Activated CD4-positive, alpha-beta T cell treated with anti-CD3 and anti-CD28 coated beads, Interleukin-10, Interleukin-2, amounts not matched to agents 100 ng/mL and 50 ng/mL, durations not matched to agents 16 hours and 8 hours (primary cell): ENCODE measurements around the gene MRPL53.
A peak's percentile ranks its signal among the peaks of the same experiment; 100 is the strongest.
"Not testable (repeated sequence)": the region's sequence is repeated elsewhere in the genome, so short reads cannot be mapped to it uniquely, and the experiment has no call there.

ENCODE experiments used
- DNase-seq: peaks from one replicate; pipeline ENCODE4 v3.0.0-alpha.2; 2020

MRPL53 gene

DNA sequence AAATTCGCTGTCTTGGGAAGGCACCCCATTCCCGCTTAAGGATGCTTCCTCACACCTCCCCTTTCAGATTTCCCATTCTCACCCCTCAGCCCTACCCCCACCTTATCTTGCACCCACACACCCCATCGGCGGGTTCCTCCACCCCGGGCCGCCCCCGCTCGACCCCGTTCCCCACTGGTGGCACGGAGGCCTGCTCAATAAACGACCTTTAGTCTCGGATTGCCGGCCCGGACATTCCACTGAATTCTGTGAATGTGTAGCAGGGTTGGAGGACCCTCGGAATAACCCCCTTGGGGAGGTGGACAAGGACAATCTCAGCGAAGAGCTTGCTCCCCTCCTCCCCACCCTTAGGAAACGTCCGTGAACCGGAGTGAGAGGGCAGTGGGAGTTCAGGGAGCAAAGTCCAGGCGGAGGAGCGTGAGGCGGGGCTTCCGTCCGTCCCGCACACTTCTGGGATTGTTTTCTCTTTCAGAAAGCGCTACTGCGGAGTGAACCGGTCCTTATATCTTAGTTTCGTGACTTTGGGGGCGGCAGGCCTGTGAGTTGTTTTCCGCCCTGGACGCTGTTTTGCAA lies 29.8 kb upstream of the MRPL53 start:
- DNase-seq = no peak

DNA sequence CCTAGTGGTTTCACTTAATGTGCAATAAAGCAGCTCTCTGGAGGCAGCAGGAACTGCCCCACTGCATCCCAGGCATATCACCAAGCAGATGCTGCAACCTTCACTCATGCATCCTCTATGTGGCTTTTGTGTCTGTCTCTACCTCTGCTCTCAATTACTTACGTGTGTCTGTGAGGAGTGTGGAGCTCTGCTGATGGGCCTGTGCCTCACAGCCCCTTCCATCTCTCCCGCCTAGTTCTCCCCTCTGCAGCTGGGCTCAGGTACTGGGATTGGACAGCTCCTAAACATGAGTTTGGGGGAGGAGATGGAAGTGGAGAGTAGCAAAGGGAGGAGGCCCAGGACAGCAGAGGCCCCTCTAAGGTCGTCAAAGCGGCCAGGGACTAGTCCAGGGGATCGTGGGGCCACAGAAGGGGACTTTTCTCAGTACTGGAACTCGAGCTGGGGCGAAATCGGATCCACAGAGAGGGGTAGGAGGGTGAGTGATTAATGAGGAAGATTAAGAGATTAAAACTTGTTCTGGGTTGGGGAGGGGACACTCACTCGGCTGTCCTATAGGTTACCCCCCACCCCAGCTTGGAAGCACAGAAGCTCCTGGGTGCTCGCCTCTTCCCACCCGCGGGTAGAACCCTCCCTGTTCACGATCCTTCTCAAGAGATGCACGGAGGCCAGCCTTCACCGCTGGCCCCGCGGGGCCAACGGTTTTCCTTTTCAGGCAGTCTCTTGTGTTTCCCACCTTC lies 29.0 kb upstream of the MRPL53 start:
- DNase-seq = no peak

DNA sequence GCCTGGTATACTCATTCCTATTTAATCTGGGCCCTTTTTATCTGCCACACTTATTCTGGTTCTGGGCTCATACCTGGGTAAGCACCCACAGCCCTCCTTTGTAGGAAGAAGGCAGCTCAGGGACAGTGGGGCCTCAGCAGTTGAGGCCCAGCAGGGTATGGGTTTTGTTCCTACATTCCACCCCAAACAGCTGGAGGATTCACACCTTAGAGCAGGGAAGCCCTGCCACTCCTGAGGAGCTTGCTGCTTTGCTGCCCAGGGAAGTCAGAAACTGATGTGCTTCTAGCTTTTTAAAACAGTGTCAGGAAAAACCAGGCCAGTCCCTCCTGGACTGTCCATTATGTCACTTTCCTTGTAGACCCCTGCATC lies 28.1 kb upstream of the MRPL53 start:
- no peak for DNase-seq

DNA sequence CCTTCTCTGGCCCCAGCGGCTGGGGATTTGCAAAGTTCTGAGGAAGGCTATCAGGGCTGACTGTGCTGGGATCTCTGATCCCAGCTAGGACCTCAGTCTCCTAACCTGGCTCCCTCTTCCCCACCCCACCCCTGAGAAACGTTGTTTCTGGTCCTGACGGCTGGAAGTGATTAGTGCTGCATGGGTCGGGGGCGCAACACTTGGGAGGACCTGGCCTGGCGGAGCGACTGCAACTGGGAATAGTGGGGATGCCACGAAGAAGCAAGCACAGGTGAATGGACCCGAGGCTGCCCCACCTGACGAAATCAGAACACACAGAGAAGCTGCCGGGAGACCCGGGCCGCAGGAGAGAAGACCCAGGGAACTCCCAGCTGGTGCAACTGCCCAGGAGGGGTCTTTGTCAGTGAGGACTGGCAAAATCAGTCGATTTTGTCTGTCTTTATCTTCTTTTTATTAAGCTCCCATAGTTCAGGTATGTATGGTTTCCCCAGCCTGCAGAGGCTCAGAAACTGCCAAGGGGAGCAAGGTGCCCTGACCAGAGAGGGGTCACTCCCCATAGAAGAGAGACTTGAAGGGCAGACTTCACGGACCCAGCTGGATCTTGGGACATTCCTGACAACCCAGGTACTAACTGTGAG lies 27.6 kb upstream of the MRPL53 start:
- DNase-seq = no peak

DNA sequence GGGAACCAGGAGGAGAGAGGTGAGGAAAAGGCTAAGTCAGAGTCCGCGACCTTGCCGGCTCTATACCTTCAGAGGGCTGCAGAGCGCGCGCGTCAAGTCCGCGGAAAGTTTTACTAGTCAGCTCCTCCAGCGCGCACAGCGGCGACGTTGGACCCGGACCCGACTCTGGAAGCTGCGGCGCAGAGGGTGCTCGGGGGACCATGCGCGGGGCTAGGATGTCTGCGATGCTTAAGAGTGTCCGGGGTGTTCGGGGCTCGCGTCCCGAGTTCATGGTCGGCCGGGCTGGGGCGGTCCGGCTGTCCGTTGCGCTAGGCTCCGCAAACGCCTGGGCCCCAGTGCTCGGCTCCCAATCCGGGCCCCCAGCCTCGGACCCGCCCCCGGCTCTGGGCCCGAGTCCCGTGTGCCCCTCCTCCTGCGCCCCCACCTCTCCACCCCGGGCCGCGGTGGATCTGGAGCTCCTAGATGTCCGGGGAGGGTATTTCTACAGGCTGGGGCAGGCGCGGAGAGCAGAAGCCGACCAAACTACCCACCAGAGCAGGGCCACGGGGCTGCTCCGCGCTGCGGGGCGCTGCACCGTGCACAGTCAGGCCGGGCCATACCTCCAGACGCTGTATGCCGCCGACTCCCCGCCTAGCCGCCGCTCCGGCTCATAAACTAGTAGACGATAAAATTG lies 26.9 kb upstream of the MRPL53 start, which contains the start of gene LBX2:
LBX2 (minus strand) TSS at position 337 of the 673 bp plus-strand sequence; CDS start at position 271, 66 bp downstream.
- peak; percentile 46 for DNase-seq

DNA sequence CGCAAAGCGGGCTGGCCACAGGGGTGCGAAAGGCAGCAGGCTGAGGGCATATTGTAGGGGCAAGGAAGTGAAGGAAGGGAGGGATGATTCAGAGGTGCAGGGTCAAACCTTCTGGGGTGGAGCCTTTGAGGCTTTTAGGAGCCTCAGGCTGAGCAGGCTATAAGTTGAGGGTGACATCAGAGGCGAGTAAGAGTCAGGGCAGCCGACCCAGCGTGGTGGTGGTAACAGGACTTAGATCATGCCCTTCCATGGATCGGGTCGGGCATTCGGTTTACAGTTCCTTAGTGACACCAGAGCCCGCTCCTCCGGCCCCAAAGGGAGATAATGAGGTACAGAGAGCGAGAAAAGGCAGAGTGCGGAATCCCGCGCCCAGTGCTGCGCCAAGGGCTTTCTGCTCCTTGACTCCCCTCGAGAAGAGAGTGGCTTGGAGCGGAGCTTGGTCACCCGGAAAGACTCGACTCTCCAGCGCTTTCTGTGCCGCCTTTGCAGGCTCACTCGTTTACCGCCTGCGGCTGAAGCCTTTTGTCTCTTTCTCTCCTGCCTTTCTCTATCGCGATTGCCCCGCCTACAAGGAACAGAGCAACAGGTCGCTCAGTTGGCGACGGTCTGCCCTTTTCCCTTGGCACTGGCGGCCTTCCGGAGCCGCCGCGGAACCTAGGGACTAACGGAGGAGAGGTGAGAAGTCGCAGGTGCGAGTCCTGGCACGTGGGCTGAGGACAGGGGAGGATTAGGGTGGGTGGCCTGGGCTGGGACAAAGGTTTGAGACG lies 26.2 kb upstream of the MRPL53 start:
- peak; percentile 70 for DNase-seq

DNA sequence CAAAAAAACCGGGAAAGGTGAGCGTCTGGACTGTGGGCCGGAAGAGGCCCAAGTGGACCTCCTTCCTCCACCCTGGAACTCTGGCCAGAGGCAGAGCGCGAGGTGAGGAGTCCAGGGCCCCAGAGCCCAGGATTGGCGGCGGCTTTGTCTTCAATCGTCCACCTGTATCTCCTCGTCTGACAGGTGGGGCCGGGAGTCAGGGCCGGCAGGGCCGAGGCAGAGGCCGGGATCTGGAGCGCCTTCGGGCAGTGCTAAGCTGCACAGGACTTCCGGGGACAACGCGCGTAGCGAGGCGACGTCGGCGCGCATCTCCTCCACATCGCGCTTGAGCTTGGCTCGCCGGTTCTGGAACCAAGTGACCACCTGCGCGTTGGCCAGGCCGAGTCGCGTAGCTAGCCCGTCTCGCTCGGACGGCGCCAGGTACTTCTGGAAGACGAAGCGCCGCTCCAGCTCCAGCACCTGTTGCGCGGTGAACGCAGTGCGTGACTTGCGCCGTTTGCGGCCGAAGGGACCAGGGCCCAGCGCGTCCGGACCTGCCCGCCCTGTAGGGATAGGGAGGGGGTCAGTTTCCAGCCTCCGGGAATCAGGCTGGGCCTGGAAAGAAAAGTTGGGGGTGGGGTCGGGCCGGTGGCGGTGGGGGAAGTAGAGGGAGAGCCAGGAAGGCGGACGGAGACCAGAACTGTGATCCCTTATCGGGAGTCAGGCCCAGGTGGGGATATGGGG lies 25.5 kb upstream of the MRPL53 start:
- peak; percentile 31 for DNase-seq

DNA sequence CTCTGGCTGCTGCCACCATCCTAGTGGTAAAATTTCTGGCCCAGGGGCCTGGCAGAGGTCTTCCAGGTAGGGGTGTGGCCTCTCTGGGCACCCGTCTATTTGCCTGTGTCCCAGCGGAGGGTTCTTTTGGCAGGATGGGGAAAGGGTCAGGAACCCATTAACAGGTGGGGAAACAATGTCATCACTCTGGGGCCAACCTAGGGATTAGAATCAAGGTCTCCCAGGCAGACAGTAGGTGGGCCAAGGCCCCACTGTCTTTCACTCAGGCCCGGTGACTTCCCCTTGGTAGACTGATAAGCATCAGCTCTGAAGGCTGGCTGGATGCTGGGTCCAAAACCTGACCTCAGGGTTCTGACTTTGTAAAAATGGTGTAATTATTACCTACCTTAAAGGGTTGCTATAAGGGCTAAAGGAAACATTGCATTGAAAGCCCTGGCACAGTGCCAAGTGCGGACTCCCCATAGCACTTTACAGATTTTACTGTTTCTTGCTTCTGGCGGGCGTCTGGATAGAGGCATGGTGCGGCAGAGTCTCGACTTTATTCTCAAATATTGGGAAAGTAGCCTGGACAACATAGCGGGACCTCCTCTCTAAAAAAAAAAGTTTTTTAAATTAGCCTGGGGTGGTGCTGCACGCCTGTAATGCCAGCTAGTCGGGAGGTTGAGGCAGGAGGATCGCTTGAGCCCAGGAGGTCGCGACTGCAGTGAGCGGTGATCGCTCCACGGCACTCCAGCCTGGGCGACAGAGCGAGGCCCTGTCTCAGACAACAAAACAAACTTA lies 24.7 kb upstream of the MRPL53 start:
- no peak for DNase-seq

DNA sequence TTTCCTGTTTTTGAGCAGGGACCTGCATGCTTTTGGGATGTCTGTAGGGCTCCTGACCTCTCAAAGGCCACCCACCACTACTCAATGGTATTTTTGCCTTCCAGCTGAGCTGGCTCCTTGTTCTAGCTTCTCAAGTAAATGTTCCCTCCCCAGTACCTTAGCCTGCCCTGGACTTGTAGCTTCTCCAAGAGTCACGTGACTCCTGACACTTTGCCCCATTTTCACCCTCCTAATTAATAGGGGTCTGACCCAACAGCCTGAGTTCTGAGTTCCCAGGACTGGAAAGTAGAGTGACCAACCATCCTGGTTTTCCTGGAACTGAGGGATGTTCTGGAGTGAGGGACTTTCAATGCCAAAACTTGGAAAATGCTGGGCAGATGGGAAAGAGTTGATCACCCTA lies 23.0 kb upstream of the MRPL53 start:
- no peak for DNase-seq

DNA sequence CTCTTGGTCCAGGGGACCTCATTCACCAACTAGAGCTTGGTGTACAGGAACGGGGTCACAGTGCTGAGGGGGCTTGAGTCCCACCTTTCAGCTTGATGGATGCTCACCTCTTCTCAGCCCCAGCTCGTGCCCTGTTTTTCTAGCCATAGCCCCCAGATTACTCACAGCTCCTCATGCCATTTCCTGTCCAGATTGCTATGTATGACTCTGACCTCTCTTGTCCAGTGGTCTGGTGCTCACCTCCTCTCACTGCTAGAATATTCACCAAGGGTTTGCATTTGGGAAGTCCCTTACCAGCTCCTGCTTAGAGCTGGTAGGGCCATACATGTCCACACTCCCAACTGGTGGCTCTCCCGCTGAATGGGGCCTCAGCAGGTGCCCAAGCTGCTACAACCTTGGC lies 21.1 kb upstream of the MRPL53 start:
- DNase-seq = no peak

DNA sequence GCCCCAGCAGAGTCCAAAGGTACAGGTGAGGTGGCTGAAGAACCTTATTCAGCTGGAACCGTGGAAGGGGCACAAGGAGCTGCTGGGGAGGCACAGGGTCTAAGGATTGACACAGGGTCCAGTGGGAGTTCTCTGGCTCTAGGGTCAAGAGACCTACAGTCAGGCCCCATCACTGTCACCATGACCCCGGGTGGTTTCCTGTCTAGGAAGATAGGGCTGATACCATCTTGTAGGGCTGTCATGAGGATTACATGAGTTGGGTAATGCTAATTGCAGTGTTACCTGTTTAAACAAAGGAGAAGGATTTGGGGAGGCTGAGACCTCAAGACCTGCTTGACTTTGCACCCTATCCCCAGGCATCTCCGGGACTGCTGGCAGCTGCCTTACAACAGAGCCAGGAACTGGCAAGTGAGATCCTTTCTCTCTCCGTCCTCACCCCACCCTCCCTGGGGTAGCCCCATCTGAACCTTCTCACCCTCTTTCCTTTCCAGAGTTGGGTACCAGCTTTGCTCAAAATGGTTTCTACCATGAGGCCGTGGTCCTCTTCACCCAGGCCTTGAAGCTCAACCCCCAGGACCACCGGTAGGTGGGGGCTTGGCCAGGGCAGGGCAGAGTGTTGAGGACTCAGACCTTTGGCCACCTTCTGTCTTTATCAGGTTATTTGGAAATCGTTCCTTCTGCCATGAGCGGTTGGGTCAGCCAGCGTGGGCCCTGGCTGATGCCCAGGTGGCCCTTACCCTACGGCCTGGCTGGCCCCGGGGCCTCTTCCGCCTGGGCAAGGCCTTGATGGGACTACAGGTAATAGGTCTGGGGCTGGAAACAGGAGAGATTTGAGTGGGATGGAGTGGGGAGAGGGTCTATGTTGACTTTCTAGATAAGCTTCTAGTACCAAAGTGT lies 19.4 kb upstream of the MRPL53 start:
- no peak for DNase-seq

DNA sequence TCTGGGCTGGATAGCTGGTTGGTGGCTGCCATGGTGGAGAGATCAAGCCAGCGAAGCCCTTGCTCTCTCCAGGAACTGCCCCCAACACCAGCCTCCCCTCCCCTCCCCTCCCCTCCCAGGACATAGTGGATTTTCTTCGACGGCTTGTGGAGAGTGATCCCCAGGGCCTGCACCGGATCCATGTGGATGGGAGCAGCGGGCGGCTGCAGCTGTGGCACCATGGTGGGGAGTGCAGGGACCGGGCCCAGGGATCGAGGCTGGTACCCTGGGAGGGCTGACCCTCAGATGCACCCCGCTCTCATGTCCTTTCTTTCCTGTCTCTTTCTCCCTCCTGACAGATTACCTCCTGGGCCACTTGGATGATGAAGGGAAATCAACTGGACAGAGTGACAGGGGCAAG lies 17.4 kb upstream of the MRPL53 start:
- DNase-seq = no peak

DNA sequence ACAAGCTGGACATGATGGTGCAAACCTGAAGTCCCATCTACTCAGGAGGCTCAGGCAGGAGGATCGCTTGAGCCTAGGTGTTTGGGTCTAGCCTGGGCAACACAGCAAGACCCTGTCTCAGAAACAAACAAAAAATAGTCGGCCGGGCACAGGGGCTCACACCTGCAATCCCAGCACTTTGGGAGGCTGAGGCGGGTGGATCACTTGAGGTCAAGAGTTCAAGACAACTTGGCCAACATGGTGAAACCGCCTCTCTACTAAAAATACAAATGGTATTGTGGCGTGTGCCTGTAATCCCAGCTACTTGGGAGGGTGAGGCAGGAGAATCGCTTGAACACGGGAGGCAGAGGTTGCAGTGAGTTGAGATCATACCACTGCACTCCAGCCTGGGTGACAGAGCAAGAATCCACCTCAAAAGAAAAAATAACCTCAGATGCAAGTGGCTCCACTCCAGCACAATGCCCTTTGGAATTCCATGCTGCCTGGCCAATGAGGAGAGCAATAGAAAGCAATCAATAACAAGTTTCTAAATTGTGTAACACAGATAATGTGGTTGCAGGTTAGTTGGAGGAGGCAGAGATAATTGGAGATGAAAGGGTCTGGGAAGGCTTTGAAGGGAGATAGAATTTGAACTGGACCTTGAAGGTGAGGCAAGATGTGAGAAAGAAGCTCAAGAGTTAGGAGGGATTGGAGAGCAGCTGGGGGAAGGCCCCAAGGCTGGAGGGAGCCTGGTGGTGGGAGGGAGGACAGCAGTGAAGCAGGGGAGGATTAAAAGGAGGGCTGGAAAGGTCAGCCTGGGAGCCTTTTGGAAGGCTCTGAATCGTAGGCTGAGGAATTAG lies 16.4 kb upstream of the MRPL53 start:
- no peak for DNase-seq

DNA sequence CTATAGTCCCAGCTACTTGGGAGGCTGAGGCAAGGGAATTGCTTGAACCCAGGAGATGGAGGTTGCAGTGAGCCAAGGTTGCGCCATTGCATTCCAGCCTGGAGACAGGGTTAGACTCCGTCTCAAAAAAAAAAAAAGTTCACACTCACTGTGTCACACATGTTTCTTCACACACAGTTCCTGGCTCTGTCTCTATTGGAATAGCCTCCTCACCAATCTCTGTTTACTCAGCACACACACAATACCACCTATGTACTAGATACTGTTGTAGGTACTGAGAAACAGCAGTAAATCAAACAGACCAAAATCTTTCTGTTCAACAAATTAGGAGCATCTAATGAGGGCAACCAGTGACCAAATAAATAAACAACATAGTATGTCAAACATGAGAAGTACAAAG lies 13.7 kb upstream of the MRPL53 start:
- DNase-seq = no peak

DNA sequence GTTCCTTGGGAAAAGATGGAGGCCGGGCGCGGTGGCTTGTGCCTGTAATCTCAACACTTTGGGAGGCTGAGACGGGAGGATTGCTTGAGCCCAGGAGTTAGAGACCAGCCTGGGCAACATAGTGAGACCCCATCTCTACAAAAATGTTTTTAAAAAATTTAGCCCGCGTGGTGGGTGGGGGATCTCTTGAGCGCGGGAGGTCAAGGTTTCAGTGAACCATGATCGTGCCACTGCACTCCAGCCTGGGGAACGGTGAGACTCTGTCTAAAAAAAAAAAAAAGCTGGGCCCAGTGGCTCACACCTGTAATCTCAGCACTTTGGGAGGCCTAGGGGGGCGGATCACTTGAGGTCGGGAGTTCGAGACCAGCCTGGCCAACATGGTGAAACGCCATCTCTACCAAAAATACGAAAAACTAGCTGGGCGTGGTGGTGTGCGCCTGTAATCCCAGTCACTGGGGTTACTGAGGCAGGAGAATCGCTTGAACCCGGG lies 11.2 kb upstream of the MRPL53 start:
- DNase-seq = not testable (repeated sequence)

DNA sequence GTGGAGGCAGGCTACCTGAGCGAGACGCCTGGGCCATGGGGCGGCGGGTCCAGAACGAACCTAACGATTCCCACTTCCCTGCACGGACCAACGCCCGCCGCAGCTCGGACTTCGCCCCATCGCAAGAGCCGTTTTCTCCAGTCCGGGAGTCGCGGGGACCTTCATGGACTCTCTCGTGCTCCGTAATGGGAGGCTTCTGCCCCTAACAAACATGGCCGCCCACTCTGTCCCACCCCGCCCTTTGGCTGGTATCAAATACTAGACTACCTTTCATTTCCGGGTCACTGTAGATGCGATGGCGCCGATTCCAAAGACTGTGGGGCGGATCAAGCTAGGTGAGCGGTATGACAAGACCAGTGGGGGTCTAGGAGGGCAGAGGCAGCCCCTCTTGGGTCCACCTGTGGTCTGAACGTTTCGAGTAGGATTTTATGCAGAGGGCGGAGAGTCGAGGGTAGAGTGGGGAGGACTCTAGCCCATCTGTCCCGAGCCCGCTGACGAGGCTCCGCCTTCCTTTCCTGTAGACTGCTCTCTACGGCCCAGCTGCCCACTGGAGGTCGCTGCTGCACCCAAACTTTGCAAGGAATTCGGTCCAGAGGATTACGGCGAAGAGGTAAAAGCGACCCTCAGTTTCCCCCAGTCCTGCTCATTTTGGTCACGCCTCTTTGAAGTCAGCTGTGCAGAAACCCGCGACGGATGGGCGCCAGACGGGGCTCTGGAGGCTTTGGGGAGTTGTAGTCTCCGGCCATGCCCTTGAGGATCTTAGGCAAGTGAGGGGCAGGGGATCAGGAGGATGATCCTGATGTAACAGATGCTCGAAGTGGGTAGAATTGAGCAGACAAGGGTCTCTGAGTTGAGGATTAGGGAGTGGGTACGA lies 10.6 kb upstream of the MRPL53 start, which contains the start of the genes CCDC142 and TTC31:
CCDC142 (minus strand) TSS at position 198 of the 874 bp plus-strand sequence; CDS start at position 37, 161 bp downstream.
TTC31 (plus strand) TSS at position 281 of the 874 bp plus-strand sequence; CDS start at position 296, 15 bp downstream.
- peak; percentile 95 for DNase-seq

DNA sequence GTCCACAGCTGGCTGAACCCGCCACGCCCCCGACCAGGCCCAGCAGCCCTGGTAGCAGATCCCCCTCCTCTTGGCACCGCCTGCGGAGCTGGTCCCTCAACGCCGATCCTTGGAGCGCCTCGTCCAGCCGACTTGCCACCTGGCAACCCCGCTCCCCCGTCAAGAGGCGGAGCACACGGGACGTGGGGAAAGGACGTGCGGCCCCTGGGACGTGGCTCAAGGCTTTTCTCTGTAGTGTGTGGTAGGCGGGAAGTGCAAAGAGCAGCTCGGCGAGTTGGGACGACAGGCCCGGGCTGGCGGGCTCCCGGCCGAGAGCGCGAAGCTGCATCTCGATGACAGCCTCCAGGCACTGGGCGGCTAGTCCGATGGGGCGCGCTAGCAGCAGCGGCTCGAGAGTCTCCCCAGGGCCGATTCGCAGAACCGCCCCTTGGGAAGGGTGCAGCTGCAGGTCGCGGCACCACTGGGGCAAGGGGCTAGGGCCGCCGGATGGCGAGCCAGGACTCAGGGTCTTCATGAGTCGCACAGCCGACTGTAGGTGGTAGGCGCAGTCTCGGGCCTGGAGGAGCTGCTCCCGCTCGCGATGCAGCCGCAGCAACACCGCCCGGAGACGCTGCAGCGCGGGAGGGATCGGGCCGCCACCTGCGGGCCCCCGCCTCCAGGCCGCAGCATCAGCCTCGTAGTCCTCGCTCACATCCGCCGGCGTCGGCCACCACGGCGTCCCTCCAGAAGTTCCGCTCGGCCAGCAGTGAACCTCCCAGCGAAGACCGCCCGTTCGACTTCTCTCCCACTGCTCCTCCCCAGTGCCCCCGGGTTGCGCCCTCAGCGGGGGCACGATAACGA lies 9.7 kb upstream of the MRPL53 start:
- peak; percentile 69 for DNase-seq
